IPS-18c (cell line): ENCODE data around the gene FAM237A.

ENCODE experiments used
- H3K4me3 ChIP-seq: 2 replicates; pipeline ENCODE4 v1.7.0; 2013; ENCODE audit warnings: low read depth, mild to moderate bottlenecking, low read length, moderate library complexity; ENCODE audit not compliant: insufficient read depth
- H3K9me3 ChIP-seq: one replicate; pipeline ENCODE4 v1.6.1; 2013; ENCODE audit warnings: mild to moderate bottlenecking, low read length, moderate library complexity; ENCODE audit not compliant: control insufficient read depth, insufficient read depth

The FAM237A gene

DNA sequence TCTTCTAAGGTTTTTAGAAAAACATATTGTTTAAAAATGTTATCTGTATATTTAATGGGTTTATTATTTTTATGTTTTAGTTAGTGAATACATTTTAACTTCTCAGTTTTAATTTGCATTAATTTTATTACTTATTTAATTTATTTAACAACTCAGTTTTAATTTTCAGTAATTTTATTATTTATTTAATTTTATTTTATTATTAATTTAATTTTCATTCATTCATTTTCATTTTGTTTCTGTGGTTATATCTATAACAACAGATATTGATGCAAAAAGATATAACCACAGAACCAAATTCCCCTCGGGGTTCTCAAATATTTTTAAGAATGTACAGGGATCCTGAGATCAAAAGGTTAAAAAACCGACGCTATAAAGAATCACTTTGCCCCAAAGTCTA, 23.0 kb downstream of the FAM237A start:
- no peaks in the 10 kb centered on the region for H3K9me3 ChIP-seq
- H3K4me3 ChIP-seq, result no peak overlapping the region

DNA sequence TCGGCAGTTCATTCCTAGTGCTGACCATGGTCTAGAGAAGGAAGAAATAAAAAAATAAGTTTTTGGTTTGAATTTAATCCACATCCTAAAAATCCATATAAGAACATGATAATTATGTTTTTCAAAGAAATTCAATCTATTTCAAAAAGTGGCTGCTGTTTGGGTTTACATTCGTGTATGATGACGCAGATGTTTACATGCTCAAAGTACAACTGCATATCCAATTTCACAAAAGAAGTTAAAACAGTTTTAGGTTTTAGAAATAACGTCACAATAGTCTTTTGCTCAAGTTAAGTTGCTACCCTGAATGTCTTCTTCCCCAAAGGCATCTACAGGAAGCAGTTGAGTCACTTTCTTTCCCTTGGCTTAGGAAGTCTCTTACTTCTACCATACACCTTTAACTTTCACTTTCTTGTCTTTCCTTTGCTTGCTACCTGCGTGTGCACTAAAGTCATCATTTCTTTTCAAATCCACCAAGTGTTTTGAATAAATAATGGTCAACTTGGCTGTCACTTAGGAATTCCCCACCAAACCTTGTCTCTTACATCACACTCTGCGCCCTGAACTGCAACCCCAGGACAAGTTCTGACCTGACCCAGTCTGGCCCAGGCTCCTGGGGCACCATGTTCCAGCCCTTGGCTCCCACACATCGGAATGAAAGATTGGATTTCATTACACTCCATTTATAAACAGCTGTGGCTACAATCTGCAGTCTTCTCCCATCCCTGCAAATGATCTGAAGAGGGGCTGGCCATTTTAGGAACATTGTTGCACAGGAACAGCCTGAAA, 28.4 kb downstream of the FAM237A start:
- no peak overlapping the region for H3K4me3 ChIP-seq
- no peaks in the 10 kb centered on the region for H3K9me3 ChIP-seq

DNA sequence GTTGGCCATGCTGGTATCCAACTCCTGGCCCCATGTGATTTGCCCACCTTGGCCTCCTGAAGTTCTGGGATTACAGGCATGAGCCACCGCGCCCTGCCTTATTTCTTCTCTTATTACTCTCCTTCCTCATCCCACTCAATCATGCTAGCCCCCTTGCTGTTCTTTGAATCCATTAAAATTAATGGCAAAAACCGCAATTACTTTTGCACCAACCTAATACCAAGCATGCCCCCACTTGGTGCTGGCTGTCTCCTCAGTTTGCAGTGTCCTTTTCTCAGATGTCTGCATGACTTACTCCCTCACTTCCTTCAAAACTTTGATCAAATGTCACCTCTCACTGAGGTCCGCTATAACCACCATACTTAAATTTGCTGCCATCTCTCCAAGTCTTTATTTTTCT, 41.3 kb downstream of the FAM237A start:
- Histone ChIP-seq H3K4me3 (no peak overlapping the region), H3K9me3 (no peaks in the 10 kb centered on the region)

DNA sequence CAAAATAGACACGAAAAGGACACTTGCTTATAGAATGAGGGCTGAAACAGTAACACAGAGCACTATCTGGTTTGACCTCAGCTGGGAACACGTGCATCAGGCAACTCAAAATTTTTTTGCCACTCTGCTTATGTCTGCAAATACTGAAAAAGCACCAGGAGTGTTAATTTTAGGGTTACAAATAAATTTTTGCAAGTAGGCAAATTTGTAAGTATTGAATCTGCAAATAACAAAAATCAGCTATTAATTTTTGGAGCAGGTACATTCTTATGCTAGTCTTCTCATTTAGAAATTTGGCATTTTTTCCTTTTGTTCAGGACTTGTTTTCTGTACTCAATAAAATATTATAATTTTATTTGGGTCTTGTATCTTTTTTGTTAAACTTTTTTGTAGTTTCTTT, 46.2 kb downstream of the FAM237A start:
- no peak overlapping the region for H3K4me3 ChIP-seq
- H3K9me3 ChIP-seq, result no peaks in the 10 kb centered on the region

DNA sequence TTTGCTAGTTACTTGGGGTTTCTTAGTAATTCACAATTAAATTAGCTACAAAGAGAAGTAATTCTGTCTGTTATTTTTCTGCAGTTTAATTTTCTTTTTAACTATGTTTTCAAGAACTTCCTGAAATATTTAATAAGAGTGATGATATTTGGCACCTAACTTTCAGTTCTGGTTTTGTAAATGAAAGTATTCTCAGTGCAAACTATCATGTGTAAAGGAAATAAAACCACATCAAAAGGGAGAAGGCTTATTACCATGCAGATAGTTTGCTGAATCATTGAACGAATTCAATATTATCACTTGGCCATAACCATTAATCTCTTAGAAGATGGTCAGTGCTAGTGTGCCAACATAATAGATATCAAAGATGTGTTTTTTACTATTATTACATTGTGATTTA, 46.7 kb downstream of the FAM237A start:
- no peaks in the 10 kb centered on the region for H3K9me3 ChIP-seq
- no peak overlapping the region for H3K4me3 ChIP-seq

DNA sequence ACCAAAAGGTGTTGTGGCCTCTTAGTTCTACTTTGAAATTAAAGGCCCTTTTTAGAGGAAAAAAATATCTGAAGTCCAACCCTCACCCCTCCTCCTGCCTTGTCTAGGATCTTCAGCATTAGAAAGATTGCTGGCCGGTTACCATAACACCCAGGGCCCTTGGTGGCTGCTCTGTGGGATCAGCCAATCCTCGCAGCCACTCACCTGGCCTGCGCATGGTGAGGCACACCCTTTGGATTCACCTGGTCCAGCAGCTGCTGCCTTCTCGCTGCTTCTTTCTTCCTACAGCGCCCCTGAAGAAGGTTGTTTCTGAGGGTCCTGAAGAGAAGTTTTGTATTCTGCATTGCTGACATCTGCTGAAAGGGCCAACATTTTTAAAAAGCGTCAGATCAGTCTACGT, 50.7 kb downstream of the FAM237A start:
- H3K4me3 ChIP-seq, result no peak overlapping the region

DNA sequence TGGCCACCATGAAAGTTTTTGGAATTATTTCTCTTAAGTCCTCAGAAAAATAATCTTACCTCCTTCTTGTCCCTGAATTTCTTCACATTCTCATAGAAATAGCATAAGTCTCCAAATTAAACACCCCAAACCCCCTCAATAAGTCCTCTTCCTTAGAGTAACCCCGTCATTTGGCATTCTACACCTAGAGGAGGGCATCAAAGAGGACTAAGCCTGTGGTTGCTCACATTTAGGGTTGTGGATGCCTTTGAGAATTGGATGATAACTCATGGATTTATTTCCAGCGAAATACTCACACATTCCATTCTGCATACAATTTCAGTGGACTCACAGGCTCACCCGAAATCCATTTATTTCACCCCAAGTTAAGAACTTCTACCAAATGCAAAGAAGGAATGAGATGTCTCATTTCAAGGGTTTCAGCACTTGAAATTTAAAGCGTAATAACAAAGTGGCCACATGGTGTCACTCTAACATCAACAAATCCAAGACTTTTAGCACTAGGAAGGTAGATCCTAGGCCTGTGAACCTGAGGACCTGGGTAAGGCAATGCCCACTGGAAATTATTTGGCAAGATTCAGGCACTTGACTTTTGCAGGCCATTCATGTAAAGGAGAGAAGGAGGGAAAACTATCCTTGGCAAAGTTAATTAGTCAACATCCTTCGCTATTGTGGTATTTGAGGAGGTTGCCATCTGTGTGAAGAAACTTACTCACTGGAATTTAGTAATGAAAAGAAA, 51.3 kb downstream of the FAM237A start:
- Histone ChIP-seq H3K9me3 (no peaks in the 10 kb centered on the region), H3K4me3 (no peak overlapping the region)

More for the DNA sequence above, 50.7 kb downstream of the FAM237A start:
- no peaks in the 10 kb centered on the region for H3K9me3 ChIP-seq

DNA sequence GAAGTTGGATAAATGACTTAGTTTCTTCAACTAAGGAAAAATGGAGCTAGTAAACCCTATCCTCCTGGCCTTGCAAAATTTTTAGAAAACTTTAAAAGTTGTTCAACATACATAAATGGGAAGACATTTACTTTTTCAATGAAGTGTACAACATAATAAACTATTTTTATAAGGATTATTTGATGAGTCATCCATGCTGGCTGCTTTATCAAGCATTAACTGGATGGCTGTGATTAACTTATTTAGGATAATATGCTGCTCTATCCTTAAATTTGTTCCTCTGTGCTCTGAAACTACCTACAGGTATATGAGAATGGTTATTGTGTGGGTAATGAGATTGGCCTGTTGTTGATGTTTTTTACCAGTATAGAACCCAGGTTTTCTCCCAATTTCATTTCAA, 54.6 kb downstream of the FAM237A start:
- no peaks in the 10 kb centered on the region for H3K9me3 ChIP-seq
- no peak overlapping the region for H3K4me3 ChIP-seq

DNA sequence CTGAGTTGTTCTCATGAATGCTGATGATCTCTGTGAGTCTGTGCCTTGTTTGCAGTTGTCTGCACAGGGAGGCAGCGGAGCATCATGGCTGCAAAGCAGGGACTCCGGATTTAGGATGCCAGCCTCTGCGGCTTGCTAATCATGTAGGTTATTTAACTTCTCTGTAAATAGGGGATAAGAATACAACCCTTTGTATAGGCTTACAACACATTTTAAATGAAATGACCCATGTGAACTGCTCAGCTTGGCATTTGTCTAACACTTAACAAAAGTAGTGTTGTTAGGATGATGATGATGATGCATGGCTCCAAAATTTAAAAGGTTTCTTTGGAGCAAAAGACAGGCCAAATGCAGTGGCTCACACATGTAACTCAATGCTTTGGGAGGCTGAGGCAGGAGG, 56.5 kb downstream of the FAM237A start:
- no peaks in the 10 kb centered on the region for H3K9me3 ChIP-seq
- H3K4me3 ChIP-seq, result no peak overlapping the region
